MM.1S (cell line): ENCODE measurements around the gene LRRC4B.

Source experiments
- DNase-seq: peaks from one replicate; pipeline ENCODE4 v3.0.0-alpha.2; 2015
- H2AFZ ChIP-seq: fragments of 300-600 bp; sonication (generic); 2 replicates; pipeline ENCODE4 v1.6.0; 2016; ENCODE audit warnings: antibody characterized with exemption, low read length
- H3F3A ChIP-seq: fragments of 300-600 bp; sonication (generic); 2 replicates; pipeline ENCODE4 v1.6.1; 2016; ENCODE audit warnings: mild to moderate bottlenecking, antibody characterized with exemption, low read length, moderate library complexity, mixed read lengths; ENCODE audit not compliant: insufficient read depth
- H3K27ac ChIP-seq: fragments of 300-600 bp; sonication (generic); 2 replicates; pipeline ENCODE4 v1.5.1; 2016; ENCODE audit warnings: mild to moderate bottlenecking, low read length
- H3K27me3 ChIP-seq: fragments of 300-600 bp; sonication (generic); replicated peaks from 2 replicates; pipeline ENCODE4 v1.6.0; 2016; ENCODE audit warnings: low read length; ENCODE audit not compliant: insufficient read depth
- H3K36me3 ChIP-seq: fragments of 300-600 bp; sonication (generic); replicated peaks from 2 replicates; pipeline ENCODE4 v1.6.1; 2016; ENCODE audit warnings: mild to moderate bottlenecking, low read length, mixed read lengths; ENCODE audit not compliant: insufficient read depth
- H3K4me1 ChIP-seq: fragments of 300-600 bp; sonication (generic); 2 replicates; pipeline ENCODE4 v1.6.1; 2016; ENCODE audit warnings: low read length, mixed read lengths
- H3K4me2 ChIP-seq: fragments of 300-600 bp; sonication (generic); 2 replicates; pipeline ENCODE4 v1.6.0; 2016; ENCODE audit warnings: low read depth, low read length
- H3K4me3 ChIP-seq: fragments of 300-600 bp; sonication (generic); 2 replicates; pipeline ENCODE4 v1.5.1; 2016; ENCODE audit warnings: low read length, mixed read lengths
- H3K79me2 ChIP-seq: fragments of 300-600 bp; sonication (generic); 2 replicates; pipeline ENCODE4 v1.6.1; 2016; ENCODE audit warnings: mixed run types, low read length, mixed read lengths
- H3K9ac ChIP-seq: fragments of 300-600 bp; sonication (generic); 2 replicates; pipeline ENCODE4 v1.6.1; 2016; ENCODE audit warnings: low read length, mixed read lengths
- H3K9me2 ChIP-seq: fragments of 300-600 bp; sonication (generic); replicated peaks from 2 replicates; pipeline ENCODE4 v1.6.1; 2016; ENCODE audit warnings: mild to moderate bottlenecking, low read length, mixed read lengths; ENCODE audit not compliant: insufficient read depth
- H3K9me3 ChIP-seq: fragments of 300-600 bp; sonication (generic); replicated peaks from 2 replicates; pipeline ENCODE4 v1.6.1; 2016; ENCODE audit warnings: mild to moderate bottlenecking, low read length, mixed read lengths; ENCODE audit not compliant: insufficient read depth
- H4K20me1 ChIP-seq: fragments of 300-600 bp; sonication (generic); 2 replicates; pipeline ENCODE4 v1.6.1; 2016; ENCODE audit warnings: mild to moderate bottlenecking, low read length, moderate library complexity, mixed read lengths; ENCODE audit not compliant: insufficient read depth
- EZH2 ChIP-seq: fragments of 300-600 bp; sonication (generic); optimal IDR thresholded peaks from 2 replicates; pipeline ENCODE3; 2017; ENCODE audit warnings: low read depth, mild to moderate bottlenecking, antibody characterized with exemption, low read length, mixed read lengths
- EZH2phosphoT487 ChIP-seq: fragments of 300-600 bp; sonication (generic); IDR thresholded peaks from 2 replicates; pipeline ENCODE4 v1.6.1; 2018; ENCODE audit warnings: antibody characterized with exemption, low read length
- TF ChIP-seq, protein P1 (sequence below): fragments of 300-600 bp; sonication (generic); IDR thresholded peaks from 2 replicates; pipeline ENCODE4 v1.5.1; 2016; ENCODE audit warnings: antibody characterized with exemption, low read length, mixed read lengths

The LRRC4B gene

DNA sequence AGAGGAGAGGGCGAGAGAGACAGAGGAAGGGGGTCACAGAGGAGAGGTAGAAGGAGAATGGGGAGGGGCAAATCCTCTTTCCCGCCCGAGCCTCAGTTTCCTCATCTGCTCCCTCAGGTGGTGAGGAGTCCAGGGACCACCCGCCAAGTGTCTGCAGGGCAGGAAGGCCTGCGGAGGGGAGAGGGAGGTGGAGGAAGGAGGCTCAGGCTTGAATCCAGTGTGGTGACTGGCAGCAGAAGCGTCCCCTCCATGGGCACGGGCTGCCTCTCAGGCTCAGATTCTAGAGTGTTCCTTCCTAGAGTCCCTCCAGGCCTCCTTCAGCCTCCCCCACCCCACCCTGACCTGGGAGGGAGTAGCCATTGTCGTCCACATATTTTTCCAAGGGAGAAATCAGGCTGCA, 75.1 kb downstream of the LRRC4B start:
- Histone ChIP-seq H3K4me2 (no peak overlapping the region), H3K4me3 (no peak overlapping the region), H2AFZ (no peak overlapping the region), H3K9me3 (no peaks in the 10 kb centered on the region), H3K27me3 (no peaks in the 10 kb centered on the region), H3K4me1 (no peaks in the 10 kb centered on the region), H3F3A (no peaks in the 10 kb centered on the region), H3K9ac (no peak overlapping the region), H4K20me1 (no peaks in the 10 kb centered on the region), H3K79me2 (no peaks in the 10 kb centered on the region), H3K36me3 (no peaks in the 10 kb centered on the region), H3K27ac (no peak overlapping the region), H3K9me2 (no peaks in the 10 kb centered on the region)
- TF ChIP-seq EZH2phosphoT487 (no peak), EZH2 (no peak)
- TF ChIP-seq, protein P1, sequence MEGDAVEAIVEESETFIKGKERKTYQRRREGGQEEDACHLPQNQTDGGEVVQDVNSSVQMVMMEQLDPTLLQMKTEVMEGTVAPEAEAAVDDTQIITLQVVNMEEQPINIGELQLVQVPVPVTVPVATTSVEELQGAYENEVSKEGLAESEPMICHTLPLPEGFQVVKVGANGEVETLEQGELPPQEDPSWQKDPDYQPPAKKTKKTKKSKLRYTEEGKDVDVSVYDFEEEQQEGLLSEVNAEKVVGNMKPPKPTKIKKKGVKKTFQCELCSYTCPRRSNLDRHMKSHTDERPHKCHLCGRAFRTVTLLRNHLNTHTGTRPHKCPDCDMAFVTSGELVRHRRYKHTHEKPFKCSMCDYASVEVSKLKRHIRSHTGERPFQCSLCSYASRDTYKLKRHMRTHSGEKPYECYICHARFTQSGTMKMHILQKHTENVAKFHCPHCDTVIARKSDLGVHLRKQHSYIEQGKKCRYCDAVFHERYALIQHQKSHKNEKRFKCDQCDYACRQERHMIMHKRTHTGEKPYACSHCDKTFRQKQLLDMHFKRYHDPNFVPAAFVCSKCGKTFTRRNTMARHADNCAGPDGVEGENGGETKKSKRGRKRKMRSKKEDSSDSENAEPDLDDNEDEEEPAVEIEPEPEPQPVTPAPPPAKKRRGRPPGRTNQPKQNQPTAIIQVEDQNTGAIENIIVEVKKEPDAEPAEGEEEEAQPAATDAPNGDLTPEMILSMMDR = no peak
- no peak for DNase-seq

DNA sequence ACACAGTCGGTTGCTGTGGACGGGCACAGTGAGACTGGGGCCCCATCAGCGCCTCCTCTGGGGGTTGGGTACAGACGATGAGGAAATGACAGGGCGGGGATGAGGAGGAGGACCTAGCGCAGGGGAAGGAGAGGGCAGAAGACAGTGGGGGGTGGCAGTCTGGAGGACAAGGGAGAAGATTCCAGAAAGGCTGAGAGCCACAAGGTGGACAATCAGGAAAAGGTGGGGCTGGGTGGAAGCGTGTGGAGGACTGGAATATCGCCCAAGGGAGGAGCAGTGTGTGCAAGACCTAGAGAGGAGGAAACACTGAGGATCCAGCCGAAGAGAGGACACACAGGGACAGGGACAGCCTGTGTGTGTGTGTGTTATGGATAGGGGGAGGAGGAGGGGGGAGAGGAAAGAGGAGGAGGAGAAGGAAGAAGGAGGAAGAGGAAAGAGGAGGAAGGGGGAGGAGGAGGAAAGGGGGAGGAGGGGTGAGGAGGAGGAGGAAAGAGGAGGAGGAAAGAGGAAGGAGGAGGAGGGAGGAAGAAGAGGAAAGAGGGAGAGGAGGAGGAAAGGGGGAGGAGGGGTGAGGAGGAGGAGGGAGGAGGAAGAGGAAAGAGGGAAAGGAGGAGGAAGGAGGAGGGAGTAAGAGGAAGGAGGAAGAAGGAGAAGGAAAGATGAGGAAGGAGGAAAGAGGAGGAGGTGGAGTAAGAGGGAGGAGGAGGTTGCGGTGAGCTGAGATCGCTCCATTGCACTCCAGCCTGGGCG, 75.8 kb downstream of the LRRC4B start:
- no peak for TF ChIP-seq EZH2
- TF ChIP-seq EZH2phosphoT487 = no peak
- TF ChIP-seq, protein P1 = no peak
- Histone ChIP-seq H3K4me3 (no peak overlapping the region), H3K4me2 (no peak overlapping the region), H3K36me3 (no peaks in the 10 kb centered on the region), H3K9me3 (no peaks in the 10 kb centered on the region), H3K27me3 (no peaks in the 10 kb centered on the region), H3K27ac (no peak overlapping the region), H4K20me1 (no peaks in the 10 kb centered on the region), H3K79me2 (no peaks in the 10 kb centered on the region), H2AFZ (no peak overlapping the region), H3K9ac (no peak overlapping the region), H3K4me1 (no peaks in the 10 kb centered on the region), H3K9me2 (no peaks in the 10 kb centered on the region), H3F3A (no peaks in the 10 kb centered on the region)
- no peak for DNase-seq

DNA sequence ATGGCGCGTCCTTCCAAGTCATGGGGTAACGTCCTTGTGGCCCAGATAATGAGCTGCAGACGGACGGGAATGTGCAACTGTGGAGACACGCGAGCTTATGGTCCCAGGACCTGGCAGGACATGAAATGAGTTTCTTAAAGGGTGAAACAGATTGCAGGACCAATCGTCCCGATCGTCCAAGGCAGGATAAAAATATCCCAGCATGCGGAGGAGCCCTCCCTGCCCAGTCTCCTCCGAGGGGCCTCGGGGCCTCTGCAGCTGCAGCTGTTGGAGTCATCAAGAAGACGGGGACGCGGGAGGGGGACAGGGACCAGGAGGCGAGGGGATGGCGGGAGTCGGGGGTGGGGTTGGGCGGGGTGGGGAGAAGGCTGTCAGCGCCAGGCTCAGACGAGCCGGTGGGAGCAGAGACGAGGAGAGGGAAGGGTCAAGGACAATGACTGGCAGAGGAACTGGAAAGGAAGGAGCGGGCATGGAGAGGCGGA, 77.2 kb downstream of the LRRC4B start:
- H3F3A ChIP-seq = no peaks in the 10 kb centered on the region
- no peak overlapping the region for H3K4me3 ChIP-seq
- no peak for DNase-seq
- no peak for TF ChIP-seq EZH2phosphoT487
- no peak for TF ChIP-seq EZH2
- TF ChIP-seq, protein P1 = no peak
- H3K9me3 ChIP-seq = no peaks in the 10 kb centered on the region
- no peaks in the 10 kb centered on the region for H3K36me3 ChIP-seq
- no peak overlapping the region for H3K4me2 ChIP-seq
- H3K79me2 ChIP-seq = no peaks in the 10 kb centered on the region
- H3K27me3 ChIP-seq = no peaks in the 10 kb centered on the region
- H2AFZ ChIP-seq = no peak overlapping the region
- no peak overlapping the region for H3K27ac ChIP-seq
- H3K4me1 ChIP-seq = no peaks in the 10 kb centered on the region
- H3K9ac ChIP-seq = no peak overlapping the region
- H3K9me2 ChIP-seq = no peaks in the 10 kb centered on the region
- no peaks in the 10 kb centered on the region for H4K20me1 ChIP-seq
